Inflammatory macrophage treated with lipopolysaccharide for 4 hours (primary cell): ENCODE results near the gene UTP4.

Experiments
- DNase-seq: peaks from one replicate; pipeline ENCODE4 v3.0.0-alpha.2; 2020

Gene UTP4

GRCh38 chr16:69180011-69180338, 47.5 kb downstream of the UTP4 start:
- DNase-seq, result no peak

- no peak for DNase-seq
Measured at GRCh38 chr16:69182730-69183416, 50.4 kb downstream of the UTP4 start.

- DNase-seq, result peak; percentile 94
Measured at GRCh38 chr16:69186642-69187445, 54.4 kb downstream of the UTP4 start, which contains the start of gene SNTB2. SNTB2 (plus strand) TSS chr16:69187164; CDS start chr16:69187167, 3 bp downstream.

- peak; percentile 39 for DNase-seq
Measured at GRCh38 chr16:69187446-69188235, 55.2 kb downstream of the UTP4 start.

- peak; percentile 20 for DNase-seq
Measured at GRCh38 chr16:69188236-69188549, 55.7 kb downstream of the UTP4 start.

- no peak for DNase-seq
Measured at GRCh38 chr16:69188716-69189115, 56.3 kb downstream of the UTP4 start.

GRCh38 chr16:69190046-69190588, 57.7 kb downstream of the UTP4 start:
- no peak for DNase-seq

- peak; percentile 21 for DNase-seq
Measured at GRCh38 chr16:69190598-69190997, 58.1 kb downstream of the UTP4 start.

GRCh38 chr16:69191136-69191535, 58.7 kb downstream of the UTP4 start:
- no peak for DNase-seq

GRCh38 chr16:69193855-69194254, 61.4 kb downstream of the UTP4 start:
- DNase-seq, result no peak

GRCh38 chr16:69194488-69194887, 62.0 kb downstream of the UTP4 start:
- DNase-seq, result no peak

GRCh38 chr16:69195369-69196029, 63.0 kb downstream of the UTP4 start:
- DNase-seq, result no peak

GRCh38 chr16:69197573-69197972, 65.1 kb downstream of the UTP4 start:
- no peak for DNase-seq

- DNase-seq, result peak; percentile 23
Measured at GRCh38 chr16:69199382-69199781, 66.9 kb downstream of the UTP4 start.

GRCh38 chr16:69201291-69201690, 68.8 kb downstream of the UTP4 start:
- no peak for DNase-seq

GRCh38 chr16:69201787-69202186, 69.3 kb downstream of the UTP4 start:
- DNase-seq, result no peak

GRCh38 chr16:69204172-69204571, 71.7 kb downstream of the UTP4 start:
- peak; percentile 70 for DNase-seq

- peak; percentile 55 for DNase-seq
Measured at GRCh38 chr16:69209735-69210134, 77.3 kb downstream of the UTP4 start.

- DNase-seq, result no peak
Measured at GRCh38 chr16:69217433-69217832, 85.0 kb downstream of the UTP4 start.
